ENCODE results near the gene PLA2G4F.

GRCh38 chr15:42107473-42107872 lies 49.0 kb downstream of the PLA2G4F start:
- TF ChIP-seq POLR2A (IDR thresholded peaks at IDR 0.05) (no peak), CTCF (IDR thresholded peaks at IDR 0.05) (no peak), EP300 (IDR thresholded peaks at IDR 0.05) (no peak)

All from tibial nerve (tissue), 4 donors.